ENCODE data around the gene CAB39L. TPM values are rescaled to one million over a fixed set of nuclear protein-coding genes. Genes with fewer than 3 reads are reported as not detected.

CAB39L gene
- total RNA-seq, 1 experiment from 2014 or later, result 6.6 TPM

DNA sequence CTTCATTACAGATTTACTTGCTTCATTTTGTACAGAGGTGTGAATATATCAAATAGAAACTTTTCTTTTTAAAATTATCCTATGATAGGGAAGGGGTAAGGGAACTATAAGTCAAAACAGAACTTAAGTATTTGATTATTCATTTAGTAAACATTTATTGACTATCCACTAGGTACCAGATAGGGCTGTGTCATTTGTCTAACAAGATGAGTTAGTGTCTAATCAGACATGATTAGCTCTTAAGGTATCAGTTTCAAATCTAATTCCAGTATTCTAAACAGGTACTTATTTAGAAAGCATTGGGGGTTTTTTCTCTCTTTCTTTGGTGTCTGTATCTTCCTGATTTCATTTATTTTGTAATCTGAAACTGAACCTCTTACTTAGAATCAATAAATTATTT, 164.0 kb downstream of the CAB39L start:
- POLR2A ChIA-PET, result no interaction called here
- in situ Hi-C loops (cut with HindIII; ENCODE audit: low pct_unique_long_range_greater_than_20kb, low sequenced_read_pairs) (no loop called here), intact Hi-C loops (cut with micrococcal nuclease; ENCODE audit: unreplicated experiment) (no loop called here)
- no peak overlapping the region for H3K4me3 ChIP-seq (ENCODE audit: low read depth in 2 of 2, low read length in 2 of 2)
- TF ChIP-seq TCF7L2 (IDR thresholded peaks at IDR 0.05; ENCODE audit: low read depth, low read length) (no peak), POLR2AphosphoS5 (IDR thresholded peaks at IDR 0.05; ENCODE audit: low read depth, low read length) (no peak), SIN3A (IDR thresholded peaks at IDR 0.05; ENCODE audit: borderline replicate concordance, insufficient read depth, low read depth, low read length) (no peak)
- TF ChIP-seq, protein P1, sequence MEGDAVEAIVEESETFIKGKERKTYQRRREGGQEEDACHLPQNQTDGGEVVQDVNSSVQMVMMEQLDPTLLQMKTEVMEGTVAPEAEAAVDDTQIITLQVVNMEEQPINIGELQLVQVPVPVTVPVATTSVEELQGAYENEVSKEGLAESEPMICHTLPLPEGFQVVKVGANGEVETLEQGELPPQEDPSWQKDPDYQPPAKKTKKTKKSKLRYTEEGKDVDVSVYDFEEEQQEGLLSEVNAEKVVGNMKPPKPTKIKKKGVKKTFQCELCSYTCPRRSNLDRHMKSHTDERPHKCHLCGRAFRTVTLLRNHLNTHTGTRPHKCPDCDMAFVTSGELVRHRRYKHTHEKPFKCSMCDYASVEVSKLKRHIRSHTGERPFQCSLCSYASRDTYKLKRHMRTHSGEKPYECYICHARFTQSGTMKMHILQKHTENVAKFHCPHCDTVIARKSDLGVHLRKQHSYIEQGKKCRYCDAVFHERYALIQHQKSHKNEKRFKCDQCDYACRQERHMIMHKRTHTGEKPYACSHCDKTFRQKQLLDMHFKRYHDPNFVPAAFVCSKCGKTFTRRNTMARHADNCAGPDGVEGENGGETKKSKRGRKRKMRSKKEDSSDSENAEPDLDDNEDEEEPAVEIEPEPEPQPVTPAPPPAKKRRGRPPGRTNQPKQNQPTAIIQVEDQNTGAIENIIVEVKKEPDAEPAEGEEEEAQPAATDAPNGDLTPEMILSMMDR (IDR thresholded peaks at IDR 0.05), result no peak
- TF ChIP-seq, protein P2, sequence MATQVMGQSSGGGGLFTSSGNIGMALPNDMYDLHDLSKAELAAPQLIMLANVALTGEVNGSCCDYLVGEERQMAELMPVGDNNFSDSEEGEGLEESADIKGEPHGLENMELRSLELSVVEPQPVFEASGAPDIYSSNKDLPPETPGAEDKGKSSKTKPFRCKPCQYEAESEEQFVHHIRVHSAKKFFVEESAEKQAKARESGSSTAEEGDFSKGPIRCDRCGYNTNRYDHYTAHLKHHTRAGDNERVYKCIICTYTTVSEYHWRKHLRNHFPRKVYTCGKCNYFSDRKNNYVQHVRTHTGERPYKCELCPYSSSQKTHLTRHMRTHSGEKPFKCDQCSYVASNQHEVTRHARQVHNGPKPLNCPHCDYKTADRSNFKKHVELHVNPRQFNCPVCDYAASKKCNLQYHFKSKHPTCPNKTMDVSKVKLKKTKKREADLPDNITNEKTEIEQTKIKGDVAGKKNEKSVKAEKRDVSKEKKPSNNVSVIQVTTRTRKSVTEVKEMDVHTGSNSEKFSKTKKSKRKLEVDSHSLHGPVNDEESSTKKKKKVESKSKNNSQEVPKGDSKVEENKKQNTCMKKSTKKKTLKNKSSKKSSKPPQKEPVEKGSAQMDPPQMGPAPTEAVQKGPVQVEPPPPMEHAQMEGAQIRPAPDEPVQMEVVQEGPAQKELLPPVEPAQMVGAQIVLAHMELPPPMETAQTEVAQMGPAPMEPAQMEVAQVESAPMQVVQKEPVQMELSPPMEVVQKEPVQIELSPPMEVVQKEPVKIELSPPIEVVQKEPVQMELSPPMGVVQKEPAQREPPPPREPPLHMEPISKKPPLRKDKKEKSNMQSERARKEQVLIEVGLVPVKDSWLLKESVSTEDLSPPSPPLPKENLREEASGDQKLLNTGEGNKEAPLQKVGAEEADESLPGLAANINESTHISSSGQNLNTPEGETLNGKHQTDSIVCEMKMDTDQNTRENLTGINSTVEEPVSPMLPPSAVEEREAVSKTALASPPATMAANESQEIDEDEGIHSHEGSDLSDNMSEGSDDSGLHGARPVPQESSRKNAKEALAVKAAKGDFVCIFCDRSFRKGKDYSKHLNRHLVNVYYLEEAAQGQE (IDR thresholded peaks at IDR 0.05; ENCODE audit: insufficient read depth in 1 of 2, low read depth in 2 of 2, low read length in 1 of 2), result no peak
- CTCF ChIA-PET, result no interaction called here
- H3K27me3 ChIP-seq (ENCODE audit: control insufficient read depth, insufficient read depth, low read length), result no peaks in the 10 kb centered on the region
- ATAC-seq, result no peak
- no peaks in the 10 kb centered on the region for H3K9me3 ChIP-seq (ENCODE audit: control insufficient read depth, insufficient read depth, low read depth, low read length)
- H3K36me3 ChIP-seq (ENCODE audit: control insufficient read depth, insufficient read depth, low read length), result no peaks in the 10 kb centered on the region
- no peak overlapping the region for H3K27ac ChIP-seq (ENCODE audit: low read length)
- no peaks in the 10 kb centered on the region for H3K4me1 ChIP-seq (ENCODE audit: control insufficient read depth, insufficient read depth, low read length)
- no peak for DNase-seq (ENCODE audit: low read depth, low spot score)
- no TSS peak for BruUV-seq (replicated peaks)

DNA sequence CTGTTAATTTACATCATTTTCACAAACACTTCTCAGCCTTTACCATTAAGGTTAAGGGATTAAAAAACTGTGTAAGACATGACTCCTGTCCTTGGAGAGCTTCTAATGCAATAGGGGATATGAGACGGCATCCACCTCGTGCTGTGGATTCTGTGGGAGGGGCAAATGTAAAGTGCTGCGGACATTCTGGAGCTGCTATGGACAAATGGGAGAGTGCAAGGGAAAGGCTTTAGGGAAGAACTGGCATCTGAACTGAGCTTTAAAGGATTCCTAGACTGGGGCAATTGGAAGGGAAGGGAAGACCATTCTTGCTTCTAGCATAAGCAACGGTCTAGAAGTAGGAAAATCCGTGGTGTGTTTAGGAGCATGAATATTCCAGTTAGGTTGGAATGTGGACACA, 164.8 kb downstream of the CAB39L start:
- intact Hi-C loops (cut with micrococcal nuclease; ENCODE audit: unreplicated experiment), result no loop called here
- in situ Hi-C loops (cut with HindIII; ENCODE audit: low pct_unique_long_range_greater_than_20kb, low sequenced_read_pairs), result no loop called here

More for the DNA sequence above, 164.8 kb downstream of the CAB39L start:
- ChIA-PET POLR2A (no interaction called here), CTCF (no interaction called here)
- Histone ChIP-seq H3K36me3 (ENCODE audit: control insufficient read depth, insufficient read depth, low read length) (no peaks in the 10 kb centered on the region), H3K4me3 (ENCODE audit: low read depth in 2 of 2, low read length in 2 of 2) (no peak overlapping the region), H3K9me3 (ENCODE audit: control insufficient read depth, insufficient read depth, low read depth, low read length) (no peaks in the 10 kb centered on the region), H3K27me3 (ENCODE audit: control insufficient read depth, insufficient read depth, low read length) (no peaks in the 10 kb centered on the region), H3K4me1 (ENCODE audit: control insufficient read depth, insufficient read depth, low read length) (no peaks in the 10 kb centered on the region), H3K27ac (ENCODE audit: low read length) (no peak overlapping the region)
- BruUV-seq (replicated peaks), result no TSS peak
- DNase-seq (ENCODE audit: low read depth, low spot score) (no peak), ATAC-seq (no peak)
- TF ChIP-seq SIN3A (IDR thresholded peaks at IDR 0.05; ENCODE audit: borderline replicate concordance, insufficient read depth, low read depth, low read length), result no peak
- TF ChIP-seq, protein P2 (IDR thresholded peaks at IDR 0.05; ENCODE audit: insufficient read depth in 1 of 2, low read depth in 2 of 2, low read length in 1 of 2), result no peak
- TF ChIP-seq POLR2AphosphoS5 (IDR thresholded peaks at IDR 0.05; ENCODE audit: low read depth, low read length), result no peak
- TF ChIP-seq, protein P1 (IDR thresholded peaks at IDR 0.05), result no peak
- no peak for TF ChIP-seq TCF7L2 (IDR thresholded peaks at IDR 0.05; ENCODE audit: low read depth, low read length)

Data from Panc1 (cell line).